Endothelial cell of umbilical vein (primary cell): ENCODE data around the gene TTC29. TPM values are rescaled to one million over a fixed set of nuclear protein-coding genes. Genes with fewer than 3 reads are reported as not detected.

Source experiments
- BruUV-seq: library from RNA; stranded (reverse); fragments of 400-500 nt; replicated peaks from 2 replicates; lab custom pipeline; 2021; lab: Mats Ljungman, UMichigan
- CTCF ChIA-PET: fragments of 300-600, 350-600 bp; sonication (Branson Sonifier 250); formaldehyde crosslinking; loops from one replicate; lab custom pipeline; 2021; ENCODE audit warnings: antibody characterized with exemption, inconsistent platforms; lab: Charles Lee
- POLR2A ChIA-PET: fragments of 300-600, 350-600 bp; sonication (Branson Sonifier 250); formaldehyde crosslinking; loops from one replicate; lab custom pipeline; 2021; ENCODE audit warnings: antibody characterized with exemption, inconsistent platforms; lab: Charles Lee
- DNase-seq: peaks from one replicate; pipeline ENCODE4 v3.0.0-alpha.2; 2011; ENCODE audit warnings: low read depth, low spot score
- FAIRE-seq: peaks from 2 replicates; lab custom pipeline; 2011; peaks lifted over from hg19 to GRCh38; lab: Jason Lieb, UNC
- H2AFZ ChIP-seq: 2 replicates; pipeline ENCODE4 v1.6.0; 2012; ENCODE audit warnings: low read depth, low read length, control low read depth, inconsistent platforms
- H3K27ac ChIP-seq: 2 replicates; pipeline ENCODE4 v1.5.1; 2011; ENCODE audit warnings: low read depth, mild to moderate bottlenecking, control low read depth, low read length, moderate library complexity; ENCODE audit not compliant: insufficient read depth
- H3K27me3 ChIP-seq, 2 experiments: 2 replicates each; pipeline versions ENCODE4 v1.6.0 to v1.6.1; 2011; ENCODE audit warnings: low read length in 2 of 2, mixed read lengths in 1 of 2; ENCODE audit not compliant: control insufficient read depth in 2 of 2, insufficient read depth in 2 of 2
- H3K36me3 ChIP-seq, 2 experiments: 2 replicates in 1 of 2; 3 replicates in 1 of 2; pipeline ENCODE4 v1.5.1; 2011; ENCODE audit warnings: low read length in 2 of 2, mild to moderate bottlenecking in 1 of 2, moderate library complexity in 1 of 2; ENCODE audit not compliant: control insufficient read depth in 2 of 2, insufficient read depth in 2 of 2; ENCODE audit errors: extremely low read depth in 1 of 2
- H3K4me1 ChIP-seq: 3 replicates; pipeline ENCODE4 v1.5.1; 2011; ENCODE audit warnings: mild to moderate bottlenecking, low read length; ENCODE audit not compliant: control insufficient read depth, insufficient read depth; ENCODE audit errors: extremely low read depth
- H3K4me2 ChIP-seq: 2 replicates; pipeline ENCODE4 v1.6.1; 2011; ENCODE audit warnings: low read length, control low read depth, mixed read lengths; ENCODE audit not compliant: insufficient read depth
- H3K4me3 ChIP-seq, 3 experiments: fragments of 200-600 bp in 1 of 3; sonication (generic), shearing (Covaris generic) in 1 of 3; replicated peaks in 1 of 3; 2 replicates each; pipeline ENCODE4 v1.5.1; 2011 to 2016; ENCODE audit warnings: control low read depth in 3 of 3, low read length in 3 of 3, mild to moderate bottlenecking in 2 of 3, inconsistent platforms in 1 of 3, low read depth in 1 of 3, moderate library complexity in 1 of 3; ENCODE audit not compliant: insufficient read depth in 1 of 3
- H3K79me2 ChIP-seq: 2 replicates; pipeline ENCODE4 v1.6.0; 2012; ENCODE audit warnings: low read length, inconsistent platforms; ENCODE audit not compliant: control insufficient read depth, insufficient read depth
- H3K9ac ChIP-seq: replicated peaks from 2 replicates; pipeline ENCODE3; 2011; ENCODE audit warnings: low read length, control low read depth; ENCODE audit not compliant: insufficient read depth; ENCODE audit errors: extremely low read depth
- H3K9me1 ChIP-seq: replicated peaks from 3 replicates; pipeline ENCODE4 v1.6.0; 2011; ENCODE audit warnings: mild to moderate bottlenecking, low read length; ENCODE audit not compliant: control insufficient read depth, insufficient read depth; ENCODE audit errors: extremely low read depth
- H3K9me3 ChIP-seq: replicated peaks from 2 replicates; pipeline ENCODE4 v1.5.1; 2012; ENCODE audit warnings: low read length, inconsistent platforms; ENCODE audit not compliant: control insufficient read depth, insufficient read depth
- H4K20me1 ChIP-seq: replicated peaks from 2 replicates; pipeline ENCODE3; 2011; ENCODE audit warnings: mild to moderate bottlenecking, low read length; ENCODE audit not compliant: control insufficient read depth, insufficient read depth; ENCODE audit errors: extremely low read depth
- EZH2 ChIP-seq: IDR thresholded peaks from 2 replicates; pipeline ENCODE4 v1.6.1; 2012; ENCODE audit warnings: borderline replicate concordance, low read depth, mild to moderate bottlenecking, moderate library complexity, low read length, inconsistent platforms; ENCODE audit not compliant: severe bottlenecking
- FOS ChIP-seq: IDR thresholded peaks from 2 replicates; pipeline ENCODE4 v1.6.1; 2011; ENCODE audit warnings: mild to moderate bottlenecking, low read length, moderate library complexity, borderline replicate concordance; ENCODE audit not compliant: insufficient read depth
- GATA2 ChIP-seq: IDR thresholded peaks from 2 replicates; pipeline ENCODE4 v1.7.0; 2011; ENCODE audit warnings: low read depth, mild to moderate bottlenecking, moderate library complexity, mixed read lengths, low read length; ENCODE audit not compliant: insufficient read length, insufficient read depth
- JUN ChIP-seq: IDR thresholded peaks from 2 replicates; pipeline ENCODE4 v1.6.1; 2011; ENCODE audit warnings: borderline replicate concordance, low read depth; ENCODE audit not compliant: insufficient read length, insufficient read depth
- MYC ChIP-seq: IDR thresholded peaks from one replicate; pipeline ENCODE4 v1.6.1; 2011; ENCODE audit warnings: mild to moderate bottlenecking, low read depth, low read length
- POLR2A ChIP-seq: IDR thresholded peaks from 2 replicates; pipeline ENCODE4 v1.6.1; 2012; ENCODE audit warnings: low read depth, mild to moderate bottlenecking, control low read depth, low read length
- POLR2AphosphoS5 ChIP-seq: IDR thresholded peaks from 2 replicates; pipeline ENCODE4 v1.6.1; 2012; ENCODE audit warnings: low read depth, mild to moderate bottlenecking, control low read depth, low read length, moderate library complexity; ENCODE audit not compliant: insufficient read depth
- dilution Hi-C: fragments of 300-500 bp; cut with MboI; formaldehyde crosslinking; loops from one replicate; pipeline ENCODE4 v1.15.0; 2019; ENCODE audit warnings: low sequenced_read_pairs; ENCODE audit not compliant: extremely low pct_ligation_motif_present
- intact Hi-C: fragments of 100-400 bp; cut with micrococcal nuclease; formaldehyde crosslinking; loops from one replicate; pipeline ENCODE4 v1.10.0; 2022
- polyA plus RNA-seq, 4 experiments: library from polyadenylated mRNA; depleted of rRNA in 3 of 4; stranded (reverse) in 3 of 4; unstranded in 1 of 4; fragments of >200 nt; gene quantifications; 2 replicates each; pipeline versions ENCODE4 v1.2.1 to v1.2.3, GENCODE V29; 2011 to 2012; ENCODE audit warnings: missing spikeins in 1 of 4
- total RNA-seq: library from RNA; stranded (reverse); gene quantifications from 2 replicates; pipeline ENCODE4 v1.2.3, GENCODE V29; 2021
- TF ChIP-seq, protein P1 (sequence below), 2 donors: IDR thresholded peaks; 1 replicate in 1 of 2; 2 replicates in 1 of 2; pipeline ENCODE4 v1.5.1; 2011; ENCODE audit warnings: low read length in 2 of 2, mild to moderate bottlenecking in 2 of 2, moderate library complexity in 2 of 2, control low read depth in 1 of 2, inconsistent platforms in 1 of 2, low read depth in 1 of 2; ENCODE audit not compliant: insufficient read depth in 1 of 2; ENCODE audit errors: extremely low read depth in 1 of 2
- TF ChIP-seq, protein P2 (sequence below): IDR thresholded peaks from 2 replicates; pipeline ENCODE4 v1.6.1; 2011; ENCODE audit not compliant: insufficient read depth, insufficient read length

Gene TTC29
- total and polyA plus RNA-seq, 2 donors (not counting 3 experiments of a cell fraction or from before 2014, with no cell fraction given): not detected

DNA sequence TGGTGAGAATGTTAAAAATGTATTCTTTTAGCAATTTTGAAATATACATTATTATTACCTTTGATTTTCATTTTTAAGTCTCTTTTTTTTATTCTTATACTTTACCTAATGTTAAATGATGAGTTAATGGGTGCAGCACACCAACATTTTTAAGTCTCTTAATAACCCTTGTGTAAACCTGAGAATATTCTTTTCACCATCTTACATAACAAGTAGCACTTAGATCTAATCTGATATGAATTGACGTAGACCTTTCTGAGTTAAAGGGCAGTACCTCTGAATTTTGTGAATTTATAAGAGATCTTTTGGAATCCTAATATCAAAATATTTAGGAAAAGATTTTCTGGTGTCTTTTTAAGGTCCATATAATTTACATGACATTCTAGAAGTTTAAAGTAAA lies 110.6 kb downstream of the TTC29 start:
- H3K9me1 ChIP-seq: no peaks in the 10 kb centered on the region
- intact Hi-C loops (no loop called here), dilution Hi-C loops (no loop called here)
- H3K9me3 ChIP-seq: no peaks in the 10 kb centered on the region
- no peaks in the 10 kb centered on the region for H3K27me3 ChIP-seq
- no peak overlapping the region for H3K27ac ChIP-seq
- DNase-seq (no peak), FAIRE-seq (no peak)
- no peaks in the 10 kb centered on the region for H4K20me1 ChIP-seq
- no peak for TF ChIP-seq FOS
- no peak for TF ChIP-seq MYC
- TF ChIP-seq, protein P1, sequence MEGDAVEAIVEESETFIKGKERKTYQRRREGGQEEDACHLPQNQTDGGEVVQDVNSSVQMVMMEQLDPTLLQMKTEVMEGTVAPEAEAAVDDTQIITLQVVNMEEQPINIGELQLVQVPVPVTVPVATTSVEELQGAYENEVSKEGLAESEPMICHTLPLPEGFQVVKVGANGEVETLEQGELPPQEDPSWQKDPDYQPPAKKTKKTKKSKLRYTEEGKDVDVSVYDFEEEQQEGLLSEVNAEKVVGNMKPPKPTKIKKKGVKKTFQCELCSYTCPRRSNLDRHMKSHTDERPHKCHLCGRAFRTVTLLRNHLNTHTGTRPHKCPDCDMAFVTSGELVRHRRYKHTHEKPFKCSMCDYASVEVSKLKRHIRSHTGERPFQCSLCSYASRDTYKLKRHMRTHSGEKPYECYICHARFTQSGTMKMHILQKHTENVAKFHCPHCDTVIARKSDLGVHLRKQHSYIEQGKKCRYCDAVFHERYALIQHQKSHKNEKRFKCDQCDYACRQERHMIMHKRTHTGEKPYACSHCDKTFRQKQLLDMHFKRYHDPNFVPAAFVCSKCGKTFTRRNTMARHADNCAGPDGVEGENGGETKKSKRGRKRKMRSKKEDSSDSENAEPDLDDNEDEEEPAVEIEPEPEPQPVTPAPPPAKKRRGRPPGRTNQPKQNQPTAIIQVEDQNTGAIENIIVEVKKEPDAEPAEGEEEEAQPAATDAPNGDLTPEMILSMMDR (IDR thresholded peaks at IDR 0.05; ENCODE audit: extremely low read depth in 1 of 2, insufficient read depth in 1 of 2, low read depth in 1 of 2, low read length in 2 of 2): no peak
- TF ChIP-seq EZH2: no peak
- no peak for TF ChIP-seq POLR2AphosphoS5
- TF ChIP-seq GATA2: no peak
- TF ChIP-seq POLR2A: no peak
- TF ChIP-seq, protein P2, sequence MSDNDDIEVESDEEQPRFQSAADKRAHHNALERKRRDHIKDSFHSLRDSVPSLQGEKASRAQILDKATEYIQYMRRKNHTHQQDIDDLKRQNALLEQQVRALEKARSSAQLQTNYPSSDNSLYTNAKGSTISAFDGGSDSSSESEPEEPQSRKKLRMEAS: no peak
- no peak for TF ChIP-seq JUN
- no peaks in the 10 kb centered on the region for H3K79me2 ChIP-seq
- no peak overlapping the region for H3K4me3 ChIP-seq
- no peak overlapping the region for H3K9ac ChIP-seq
- H3K4me1 ChIP-seq: no peaks in the 10 kb centered on the region
- BruUV-seq: no TSS peak
- ChIA-PET CTCF (no interaction called here), POLR2A (no interaction called here)
- H2AFZ ChIP-seq: no peak overlapping the region
- H3K4me2 ChIP-seq: no peak overlapping the region
- no peaks in the 10 kb centered on the region for H3K36me3 ChIP-seq
